Hepatocyte (in vitro differentiated cells): ENCODE results near the gene SLIT1.

Experiments used
- EZH2 ChIP-seq: fragments of 200-600 bp; sonication (generic); IDR thresholded peaks from 2 replicates; pipeline ENCODE4 v1.6.1; 2016; ENCODE audit warnings: antibody characterized with exemption, mild to moderate bottlenecking, borderline replicate concordance
- EZH2phosphoT487 ChIP-seq: fragments of 200-600 bp; sonication (generic); IDR thresholded peaks from one replicate; pipeline ENCODE4 v1.6.1; 2018; ENCODE audit warnings: antibody characterized with exemption, mild to moderate bottlenecking, low read depth, moderate library complexity; ENCODE audit not compliant: unreplicated experiment, severe bottlenecking
- TF ChIP-seq, protein P1 (sequence below): fragments of 200-600 bp; sonication (generic); IDR thresholded peaks from 2 replicates; pipeline ENCODE4 v1.5.1; 2016; ENCODE audit warnings: antibody characterized with exemption, mild to moderate bottlenecking; ENCODE audit not compliant: poor library complexity

DNA sequence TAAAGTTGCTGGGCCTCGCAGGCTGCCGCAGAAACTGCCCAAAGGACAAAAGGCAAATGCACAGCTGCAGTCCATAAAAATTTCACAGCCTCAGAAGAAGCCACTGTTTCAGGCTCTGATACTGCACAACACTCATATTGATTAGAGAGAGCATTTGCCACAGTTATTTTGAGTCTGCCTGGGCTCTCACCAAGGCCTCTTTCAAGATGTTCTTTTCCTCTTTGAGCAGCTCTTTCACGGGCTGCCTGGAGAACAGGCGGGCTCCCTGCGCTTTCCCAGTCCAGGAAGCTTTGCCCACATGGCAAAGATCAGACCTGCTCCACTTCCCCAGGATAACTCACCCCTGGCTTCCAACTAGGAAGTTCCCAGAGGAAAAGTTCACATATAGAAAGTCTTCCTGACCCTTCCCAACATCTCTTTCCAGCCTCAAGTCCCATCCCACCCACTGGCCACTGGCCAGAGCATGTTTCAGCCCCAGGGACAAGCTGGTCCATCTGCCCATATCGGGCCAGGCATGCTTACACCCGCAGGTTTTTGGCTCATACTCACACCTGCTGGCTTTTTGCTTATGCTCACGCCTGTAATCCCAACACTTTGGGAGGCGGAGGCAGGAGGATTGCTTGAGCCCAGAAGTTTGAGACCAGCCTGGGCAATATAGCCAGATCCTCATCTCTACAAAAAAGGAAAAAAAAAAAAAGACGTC, 3.3 kb downstream of the SLIT1 start:
- TF ChIP-seq, protein P1, sequence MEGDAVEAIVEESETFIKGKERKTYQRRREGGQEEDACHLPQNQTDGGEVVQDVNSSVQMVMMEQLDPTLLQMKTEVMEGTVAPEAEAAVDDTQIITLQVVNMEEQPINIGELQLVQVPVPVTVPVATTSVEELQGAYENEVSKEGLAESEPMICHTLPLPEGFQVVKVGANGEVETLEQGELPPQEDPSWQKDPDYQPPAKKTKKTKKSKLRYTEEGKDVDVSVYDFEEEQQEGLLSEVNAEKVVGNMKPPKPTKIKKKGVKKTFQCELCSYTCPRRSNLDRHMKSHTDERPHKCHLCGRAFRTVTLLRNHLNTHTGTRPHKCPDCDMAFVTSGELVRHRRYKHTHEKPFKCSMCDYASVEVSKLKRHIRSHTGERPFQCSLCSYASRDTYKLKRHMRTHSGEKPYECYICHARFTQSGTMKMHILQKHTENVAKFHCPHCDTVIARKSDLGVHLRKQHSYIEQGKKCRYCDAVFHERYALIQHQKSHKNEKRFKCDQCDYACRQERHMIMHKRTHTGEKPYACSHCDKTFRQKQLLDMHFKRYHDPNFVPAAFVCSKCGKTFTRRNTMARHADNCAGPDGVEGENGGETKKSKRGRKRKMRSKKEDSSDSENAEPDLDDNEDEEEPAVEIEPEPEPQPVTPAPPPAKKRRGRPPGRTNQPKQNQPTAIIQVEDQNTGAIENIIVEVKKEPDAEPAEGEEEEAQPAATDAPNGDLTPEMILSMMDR, result no peak
- TF ChIP-seq EZH2 (no peak), EZH2phosphoT487 (no peak)
